AG09309 (cell line): ENCODE data around the gene SPSB4.
"Not testable (repeated sequence)": the region's sequence is repeated elsewhere in the genome, so short reads cannot be mapped to it uniquely, and the experiment has no call there.

Experiments
- DNase-seq: peaks from one replicate; pipeline ENCODE4 v3.0.0-alpha.2; 2010; ENCODE audit warnings: low read depth
- H3K4me3 ChIP-seq: 2 replicates; pipeline ENCODE4 v1.5.1; 2011; ENCODE audit warnings: mild to moderate bottlenecking, low read depth, low read length, moderate library complexity; ENCODE audit not compliant: control insufficient read depth
- CTCF ChIP-seq: IDR thresholded peaks from 2 replicates; pipeline ENCODE4 v1.5.1; 2011; ENCODE audit warnings: mild to moderate bottlenecking, low read depth, low read length, inconsistent platforms; ENCODE audit not compliant: insufficient read depth, control insufficient read depth; ENCODE audit errors: missing control alignments

Gene SPSB4

DNA sequence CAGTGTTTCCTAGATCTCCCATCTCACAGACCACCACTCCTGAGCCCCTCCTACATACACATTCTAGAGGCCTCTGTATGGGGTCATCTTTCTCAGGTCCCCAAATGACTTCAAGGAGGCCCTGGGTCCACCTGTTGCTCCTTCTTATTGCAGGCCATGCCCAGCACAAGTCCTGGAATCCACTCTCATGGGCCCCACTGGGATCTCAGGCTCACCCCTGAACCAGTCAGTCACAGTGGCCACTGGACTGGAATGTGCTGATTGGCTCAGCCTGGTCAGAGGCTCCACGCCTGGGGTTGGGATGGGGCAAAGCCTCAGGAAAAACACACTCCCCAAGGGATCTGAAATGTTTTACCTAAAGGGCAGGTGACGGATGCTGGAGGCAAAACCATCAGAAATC lies 55.7 kb downstream of the SPSB4 start:
- no peak overlapping the region for H3K4me3 ChIP-seq
- DNase-seq = no peak
- no peak for TF ChIP-seq CTCF

GRCh38 chr3:141108039-141108438 lies 56.9 kb downstream of the SPSB4 start:
- no peak for TF ChIP-seq CTCF
- DNase-seq = no peak

DNA sequence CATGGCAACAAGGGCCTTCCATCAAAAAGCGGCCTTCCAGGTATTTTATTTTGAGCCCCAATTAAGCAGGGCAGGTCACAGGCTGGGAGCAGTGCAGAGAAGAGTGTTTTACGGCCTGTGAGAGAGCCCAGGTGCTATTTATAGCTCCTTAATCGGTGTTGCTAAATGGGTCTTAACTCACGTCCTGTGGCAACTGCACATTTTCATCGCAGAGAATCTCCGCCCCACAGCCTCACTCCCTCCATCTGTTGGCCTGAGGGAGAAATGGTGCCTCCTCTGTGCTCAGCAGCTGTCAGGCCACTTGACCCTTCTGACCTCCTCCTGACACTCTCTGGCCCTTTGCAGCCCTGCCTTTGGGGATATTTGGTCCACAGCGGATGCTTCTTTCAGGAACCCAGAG lies 58.6 kb downstream of the SPSB4 start:
- no peak for DNase-seq

More at GRCh38 chr3:141108039-141108438, 56.9 kb downstream of the SPSB4 start:
- no peak overlapping the region for H3K4me3 ChIP-seq

GRCh38 chr3:141110322-141110721 lies 59.2 kb downstream of the SPSB4 start:
- no peak for TF ChIP-seq CTCF
- no peak overlapping the region for H3K4me3 ChIP-seq
- no peak for DNase-seq

More for the DNA sequence above, 58.6 kb downstream of the SPSB4 start:
- no peak overlapping the region for H3K4me3 ChIP-seq
- no peak for TF ChIP-seq CTCF

- no peak for TF ChIP-seq CTCF
- DNase-seq = no peak
- H3K4me3 ChIP-seq = no peak overlapping the region
Observed at GRCh38 chr3:141111364-141112155, 60.4 kb downstream of the SPSB4 start.

DNA sequence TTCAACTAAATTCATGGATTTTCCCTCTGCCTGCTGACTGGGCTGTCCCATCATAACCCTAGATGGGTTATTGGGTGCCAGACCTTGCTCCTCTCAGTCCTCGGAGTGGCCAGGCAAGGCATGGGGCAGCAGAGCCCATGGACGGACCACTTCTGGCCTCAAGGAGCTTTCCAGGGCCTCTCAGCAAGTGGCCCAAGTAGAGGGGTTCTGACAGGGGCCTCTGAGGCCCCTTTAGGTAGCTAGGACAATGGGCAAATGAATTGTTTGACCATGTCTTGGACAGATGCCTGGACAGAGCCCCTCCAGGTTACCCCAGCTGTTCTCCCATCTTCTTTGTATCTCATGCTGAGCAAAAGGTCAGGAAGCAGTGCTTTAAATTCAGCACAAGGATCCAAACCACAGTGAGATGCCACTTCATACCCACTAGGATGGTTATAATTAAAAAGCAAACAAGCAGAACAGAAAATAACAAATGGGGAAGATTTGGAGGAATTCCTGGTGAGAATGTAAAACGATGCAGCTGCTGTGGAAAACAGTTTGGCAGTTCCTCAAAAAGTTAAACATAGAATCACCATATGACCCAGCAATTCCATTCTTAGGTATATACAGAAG lies 61.6 kb downstream of the SPSB4 start:
- TF ChIP-seq CTCF = no peak
- no peak overlapping the region for H3K4me3 ChIP-seq
- DNase-seq = no peak

GRCh38 chr3:141113680-141114079 lies 62.5 kb downstream of the SPSB4 start:
- DNase-seq, H3K4me3 ChIP-seq: not testable (repeated sequence)
